ENCODE data around the gene S100A14. TPM values are rescaled to one million over a fixed set of nuclear protein-coding genes. Genes with fewer than 3 reads are reported as not detected.

The S100A14 gene
- total and polyA plus RNA-seq, 9 of the 15 experiments (the other 6 are each of a cell fraction or from before 2014, with no cell fraction given), result 0.10 to 0.64 (median 0.24) TPM; not detected in 3

- TF ChIP-seq SAP30 (IDR thresholded peaks at IDR 0.05; ENCODE audit: borderline replicate concordance, insufficient read depth, low read depth, low read length, poor library complexity, severe bottlenecking) (peak; percentile 14), HNRNPH1 (optimal IDR thresholded peaks at IDR 0.05; ENCODE audit: low read depth, low read length) (no peak), HDAC2 (IDR thresholded peaks at IDR 0.05) (0 out of 2 replicates have a peak, but pooled peaks have one; percentile 24), ZNF121 (CRISPR knock-in tag; conservative IDR thresholded peaks at IDR 0.05) (peak; percentile 98), ZBTB40 (IDR thresholded peaks at IDR 0.05) (peak; percentile 20; the same call in 1 of the 2 replicates), ZBTB40 (CRISPR knock-in tag; IDR thresholded peaks at IDR 0.05) (no peak), SMARCA5 (IDR thresholded peaks at IDR 0.05) (peak; percentile 87; the same call in 1 of the 2 replicates)
These were observed 17.1 kb upstream of the S100A14 start (continued) for GRCh38 chr1:153633161-153633753.

Data from K562 (cell line).